ENCODE results near the gene SDR42E1. TPM values are rescaled to one million over a fixed set of nuclear protein-coding genes. Genes with fewer than 3 reads are reported as not detected.

SDR42E1 gene
- total RNA-seq, result under 1 TPM; under 0.01 to 0.59 (median 0.26) TPM

- peaks cover 0 to 11% of the 10 kb centered on the region in 2 donors for H3K27me3 ChIP-seq
- H3K4me3 ChIP-seq, result peak within 1 kb of the TSS in 3 of 4 donors; percentile 33 to 58 (median 38)
- H3K27ac ChIP-seq, result peak within 1 kb of the TSS in 1 of 4 donors; percentile 65
- peaks cover 0 to 24% (median 3%) of the 10 kb centered on the region in 4 donors for H3K9me3 ChIP-seq
- TF ChIP-seq EP300 (IDR thresholded peaks at IDR 0.05) (no peak), CTCF (IDR thresholded peaks at IDR 0.05) (no peak), POLR2A (IDR thresholded peaks at IDR 0.05) (no peak)
- WGBS, 2 donors, result 8 to 10% methylated on average over 21 to 30 of the region's 32 CpGs
- H3K4me1 ChIP-seq, result no peaks in the 10 kb centered on the region
- no peaks in the 10 kb centered on the region for H3K36me3 ChIP-seq
- DNase-seq (ENCODE audit: low spot score in 2 of 2), result no peak
Measured at GRCh38 chr16:82011199-82011641, at the start of gene SDR42E1. Gene SDR42E1, minus strand, starts transcription at chr16:82011470. Its CDS starts 10,612 bp downstream, at chr16:82000858.

- no peaks in the 10 kb centered on the region for H3K36me3 ChIP-seq
- no peaks in the 10 kb centered on the region for H3K27me3 ChIP-seq
- DNase-seq (ENCODE audit: low spot score in 2 of 2), result no peak
- no peak for TF ChIP-seq EP300 (IDR thresholded peaks at IDR 0.05)
- no peak for TF ChIP-seq CTCF (IDR thresholded peaks at IDR 0.05)
- TF ChIP-seq POLR2A (IDR thresholded peaks at IDR 0.05), result no peak
- H3K9me3 ChIP-seq, result no peaks in the 10 kb centered on the region
- H3K27ac ChIP-seq, result no peak overlapping the region
- no peak overlapping the region for H3K4me3 ChIP-seq
- no peaks in the 10 kb centered on the region for H3K4me1 ChIP-seq
- WGBS, 2 donors, result 31 to 55% methylated on average over 1 of the region's 1 CpG
Measured at GRCh38 chr16:82059983-82060421, 48.7 kb upstream of the SDR42E1 start.

- Histone ChIP-seq H3K4me1 (no peaks in the 10 kb centered on the region), H3K27ac (no peak overlapping the region), H3K27me3 (no peaks in the 10 kb centered on the region), H3K9me3 (no peaks in the 10 kb centered on the region), H3K4me3 (no peak overlapping the region), H3K36me3 (no peaks in the 10 kb centered on the region)
- WGBS, 2 donors, result 74 to 75% methylated on average over 8 of the region's 8 CpGs
- TF ChIP-seq EP300 (IDR thresholded peaks at IDR 0.05), result no peak
- TF ChIP-seq POLR2A (IDR thresholded peaks at IDR 0.05), result no peak
- no peak for TF ChIP-seq CTCF (IDR thresholded peaks at IDR 0.05)
- no peak for DNase-seq (ENCODE audit: low spot score in 2 of 2)
Measured at GRCh38 chr16:82059161-82059982, 48.1 kb upstream of the SDR42E1 start.

- no peaks in the 10 kb centered on the region for H3K9me3 ChIP-seq
- H3K4me1 ChIP-seq, result no peaks in the 10 kb centered on the region
- no peak overlapping the region for H3K27ac ChIP-seq
- DNase-seq (ENCODE audit: low spot score in 2 of 2), result no peak
- H3K27me3 ChIP-seq, result no peaks in the 10 kb centered on the region
- no peaks in the 10 kb centered on the region for H3K36me3 ChIP-seq
- no peak overlapping the region for H3K4me3 ChIP-seq
- WGBS, 2 donors, result 79 to 85% methylated on average over 3 of the region's 3 CpGs
- TF ChIP-seq EP300 (IDR thresholded peaks at IDR 0.05), result no peak
- no peak for TF ChIP-seq CTCF (IDR thresholded peaks at IDR 0.05)
- TF ChIP-seq POLR2A (IDR thresholded peaks at IDR 0.05), result no peak
Measured at GRCh38 chr16:82056550-82056896, 45.3 kb upstream of the SDR42E1 start.

All from tibial nerve (tissue), 4 donors.